ENCODE data around the gene SIDT2. TPM values are rescaled to one million over a fixed set of nuclear protein-coding genes. Genes with fewer than 3 reads are reported as not detected.
A peak's percentile ranks its signal among the peaks of the same experiment; 100 is the strongest.

SIDT2 gene
- total and polyA plus RNA-seq, 2 of the 13 experiments (the other 11 are each of a cell fraction or from before 2014, with no cell fraction given), result 11.5 to 28.0 TPM

DNA sequence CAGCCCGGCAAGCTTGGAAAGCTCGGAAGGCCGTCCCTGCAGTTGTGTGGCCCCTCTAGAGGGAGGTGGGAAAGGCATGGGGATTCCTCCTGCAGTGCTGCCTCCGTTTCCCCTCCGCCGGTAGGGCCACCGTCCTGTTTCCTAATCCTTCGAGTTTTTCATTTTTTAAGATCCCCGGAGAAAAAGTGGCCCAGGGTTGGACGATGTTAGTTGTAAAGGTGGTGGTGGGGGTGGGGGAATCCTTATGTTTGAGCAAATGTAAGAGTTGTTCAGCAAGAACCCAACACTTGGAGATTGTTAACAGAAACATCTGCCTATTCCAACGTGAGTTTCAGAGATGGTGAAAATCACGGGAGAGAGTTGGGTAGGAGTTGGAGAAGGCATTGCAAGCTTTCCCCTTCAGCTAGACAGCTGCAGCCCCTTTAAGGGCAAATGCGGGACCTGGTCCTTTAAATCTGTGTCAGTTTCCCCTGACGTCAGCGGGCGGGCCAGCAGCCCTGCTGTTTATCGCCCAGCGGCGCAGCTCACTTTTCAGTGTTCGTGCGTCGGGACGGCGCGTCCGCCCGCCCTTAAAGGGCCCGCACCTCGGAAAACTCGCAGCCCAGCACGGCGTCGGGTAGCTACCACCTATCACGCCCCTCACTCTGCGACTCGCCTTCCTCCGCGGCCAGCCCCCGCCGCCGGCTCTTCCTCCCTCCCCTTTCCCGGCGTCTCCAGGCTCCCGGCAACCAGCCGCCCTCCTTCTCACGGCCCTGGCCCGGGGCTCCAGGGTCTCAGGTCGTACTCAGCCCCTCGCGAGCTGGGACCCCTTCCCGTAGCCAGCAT, at the start of gene SIDT2 (continued):
- TF ChIP-seq, protein P1, sequence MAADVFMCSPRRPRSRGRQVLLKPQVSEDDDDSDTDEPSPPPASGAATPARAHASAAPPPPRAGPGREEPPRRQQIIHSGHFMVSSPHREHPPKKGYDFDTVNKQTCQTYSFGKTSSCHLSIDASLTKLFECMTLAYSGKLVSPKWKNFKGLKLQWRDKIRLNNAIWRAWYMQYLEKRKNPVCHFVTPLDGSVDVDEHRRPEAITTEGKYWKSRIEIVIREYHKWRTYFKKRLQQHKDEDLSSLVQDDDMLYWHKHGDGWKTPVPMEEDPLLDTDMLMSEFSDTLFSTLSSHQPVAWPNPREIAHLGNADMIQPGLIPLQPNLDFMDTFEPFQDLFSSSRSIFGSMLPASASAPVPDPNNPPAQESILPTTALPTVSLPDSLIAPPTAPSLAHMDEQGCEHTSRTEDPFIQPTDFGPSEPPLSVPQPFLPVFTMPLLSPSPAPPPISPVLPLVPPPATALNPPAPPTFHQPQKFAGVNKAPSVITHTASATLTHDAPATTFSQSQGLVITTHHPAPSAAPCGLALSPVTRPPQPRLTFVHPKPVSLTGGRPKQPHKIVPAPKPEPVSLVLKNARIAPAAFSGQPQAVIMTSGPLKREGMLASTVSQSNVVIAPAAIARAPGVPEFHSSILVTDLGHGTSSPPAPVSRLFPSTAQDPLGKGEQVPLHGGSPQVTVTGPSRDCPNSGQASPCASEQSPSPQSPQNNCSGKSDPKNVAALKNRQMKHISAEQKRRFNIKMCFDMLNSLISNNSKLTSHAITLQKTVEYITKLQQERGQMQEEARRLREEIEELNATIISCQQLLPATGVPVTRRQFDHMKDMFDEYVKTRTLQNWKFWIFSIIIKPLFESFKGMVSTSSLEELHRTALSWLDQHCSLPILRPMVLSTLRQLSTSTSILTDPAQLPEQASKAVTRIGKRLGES (CRISPR knock-in tag; IDR thresholded peaks at IDR 0.05; ENCODE audit: borderline replicate concordance), result no peak
- 0 out of 2 replicates have a peak, but pooled peaks have one; percentile 31 for TF ChIP-seq ZMAT3 (CRISPR knock-in tag; conservative IDR thresholded peaks at IDR 0.05)
- TF ChIP-seq NCOA5 (CRISPR knock-in tag; IDR thresholded peaks at IDR 0.05), result no peak
- TF ChIP-seq, protein P2, sequence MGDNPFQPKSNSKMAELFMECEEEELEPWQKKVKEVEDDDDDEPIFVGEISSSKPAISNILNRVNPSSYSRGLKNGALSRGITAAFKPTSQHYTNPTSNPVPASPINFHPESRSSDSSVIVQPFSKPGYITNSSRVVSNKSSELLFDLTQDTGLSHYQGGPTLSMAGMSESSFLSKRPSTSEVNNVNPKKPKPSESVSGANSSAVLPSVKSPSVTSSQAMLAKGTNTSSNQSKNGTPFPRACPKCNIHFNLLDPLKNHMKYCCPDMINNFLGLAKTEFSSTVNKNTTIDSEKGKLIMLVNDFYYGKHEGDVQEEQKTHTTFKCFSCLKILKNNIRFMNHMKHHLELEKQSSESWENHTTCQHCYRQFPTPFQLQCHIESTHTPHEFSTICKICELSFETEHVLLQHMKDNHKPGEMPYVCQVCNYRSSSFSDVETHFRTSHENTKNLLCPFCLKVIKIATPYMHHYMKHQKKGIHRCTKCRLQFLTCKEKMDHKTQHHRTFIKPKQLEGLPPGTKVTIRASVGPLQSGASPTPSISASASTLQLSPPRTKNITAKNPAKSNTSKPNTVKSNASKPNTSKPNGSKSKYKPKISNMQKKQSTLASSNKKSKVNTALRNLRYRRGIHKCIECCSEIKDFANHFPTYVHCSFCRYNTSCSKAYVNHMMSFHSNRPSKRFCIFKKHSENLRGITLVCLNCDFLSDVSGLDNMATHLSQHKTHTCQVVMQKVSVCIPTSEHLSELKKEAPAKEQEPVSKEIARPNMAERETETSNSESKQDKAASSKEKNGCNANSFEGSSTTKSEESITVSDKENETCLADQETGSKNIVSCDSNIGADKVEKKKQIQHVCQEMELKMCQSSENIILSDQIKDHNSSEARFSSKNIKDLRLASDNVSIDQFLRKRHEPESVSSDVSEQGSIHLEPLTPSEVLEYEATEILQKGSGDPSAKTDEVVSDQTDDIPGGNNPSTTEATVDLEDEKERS (CRISPR knock-in tag; IDR thresholded peaks at IDR 0.05), result no peak
- peak; percentile 52; the same call in 1 of the 2 replicates for TF ChIP-seq ZNF547 (CRISPR knock-in tag; IDR thresholded peaks at IDR 0.05)
- TF ChIP-seq ZC3H4 (CRISPR knock-in tag; IDR thresholded peaks at IDR 0.05; ENCODE audit: borderline replicate concordance), result no peak
- TF ChIP-seq, protein P3, sequence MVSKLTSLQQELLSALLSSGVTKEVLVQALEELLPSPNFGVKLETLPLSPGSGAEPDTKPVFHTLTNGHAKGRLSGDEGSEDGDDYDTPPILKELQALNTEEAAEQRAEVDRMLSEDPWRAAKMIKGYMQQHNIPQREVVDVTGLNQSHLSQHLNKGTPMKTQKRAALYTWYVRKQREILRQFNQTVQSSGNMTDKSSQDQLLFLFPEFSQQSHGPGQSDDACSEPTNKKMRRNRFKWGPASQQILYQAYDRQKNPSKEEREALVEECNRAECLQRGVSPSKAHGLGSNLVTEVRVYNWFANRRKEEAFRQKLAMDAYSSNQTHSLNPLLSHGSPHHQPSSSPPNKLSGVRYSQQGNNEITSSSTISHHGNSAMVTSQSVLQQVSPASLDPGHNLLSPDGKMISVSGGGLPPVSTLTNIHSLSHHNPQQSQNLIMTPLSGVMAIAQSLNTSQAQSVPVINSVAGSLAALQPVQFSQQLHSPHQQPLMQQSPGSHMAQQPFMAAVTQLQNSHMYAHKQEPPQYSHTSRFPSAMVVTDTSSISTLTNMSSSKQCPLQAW (CRISPR knock-in tag; IDR thresholded peaks at IDR 0.05), result 0 out of 2 replicates have a peak, but pooled peaks have one; percentile 42
- TF ChIP-seq, protein P4, sequence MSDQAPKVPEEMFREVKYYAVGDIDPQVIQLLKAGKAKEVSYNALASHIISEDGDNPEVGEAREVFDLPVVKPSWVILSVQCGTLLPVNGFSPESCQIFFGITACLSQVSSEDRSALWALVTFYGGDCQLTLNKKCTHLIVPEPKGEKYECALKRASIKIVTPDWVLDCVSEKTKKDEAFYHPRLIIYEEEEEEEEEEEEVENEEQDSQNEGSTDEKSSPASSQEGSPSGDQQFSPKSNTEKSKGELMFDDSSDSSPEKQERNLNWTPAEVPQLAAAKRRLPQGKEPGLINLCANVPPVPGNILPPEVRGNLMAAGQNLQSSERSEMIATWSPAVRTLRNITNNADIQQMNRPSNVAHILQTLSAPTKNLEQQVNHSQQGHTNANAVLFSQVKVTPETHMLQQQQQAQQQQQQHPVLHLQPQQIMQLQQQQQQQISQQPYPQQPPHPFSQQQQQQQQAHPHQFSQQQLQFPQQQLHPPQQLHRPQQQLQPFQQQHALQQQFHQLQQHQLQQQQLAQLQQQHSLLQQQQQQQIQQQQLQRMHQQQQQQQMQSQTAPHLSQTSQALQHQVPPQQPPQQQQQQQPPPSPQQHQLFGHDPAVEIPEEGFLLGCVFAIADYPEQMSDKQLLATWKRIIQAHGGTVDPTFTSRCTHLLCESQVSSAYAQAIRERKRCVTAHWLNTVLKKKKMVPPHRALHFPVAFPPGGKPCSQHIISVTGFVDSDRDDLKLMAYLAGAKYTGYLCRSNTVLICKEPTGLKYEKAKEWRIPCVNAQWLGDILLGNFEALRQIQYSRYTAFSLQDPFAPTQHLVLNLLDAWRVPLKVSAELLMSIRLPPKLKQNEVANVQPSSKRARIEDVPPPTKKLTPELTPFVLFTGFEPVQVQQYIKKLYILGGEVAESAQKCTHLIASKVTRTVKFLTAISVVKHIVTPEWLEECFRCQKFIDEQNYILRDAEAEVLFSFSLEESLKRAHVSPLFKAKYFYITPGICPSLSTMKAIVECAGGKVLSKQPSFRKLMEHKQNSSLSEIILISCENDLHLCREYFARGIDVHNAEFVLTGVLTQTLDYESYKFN (CRISPR knock-in tag; conservative IDR thresholded peaks at IDR 0.05), result peak; percentile 42
- TF ChIP-seq, protein P5, sequence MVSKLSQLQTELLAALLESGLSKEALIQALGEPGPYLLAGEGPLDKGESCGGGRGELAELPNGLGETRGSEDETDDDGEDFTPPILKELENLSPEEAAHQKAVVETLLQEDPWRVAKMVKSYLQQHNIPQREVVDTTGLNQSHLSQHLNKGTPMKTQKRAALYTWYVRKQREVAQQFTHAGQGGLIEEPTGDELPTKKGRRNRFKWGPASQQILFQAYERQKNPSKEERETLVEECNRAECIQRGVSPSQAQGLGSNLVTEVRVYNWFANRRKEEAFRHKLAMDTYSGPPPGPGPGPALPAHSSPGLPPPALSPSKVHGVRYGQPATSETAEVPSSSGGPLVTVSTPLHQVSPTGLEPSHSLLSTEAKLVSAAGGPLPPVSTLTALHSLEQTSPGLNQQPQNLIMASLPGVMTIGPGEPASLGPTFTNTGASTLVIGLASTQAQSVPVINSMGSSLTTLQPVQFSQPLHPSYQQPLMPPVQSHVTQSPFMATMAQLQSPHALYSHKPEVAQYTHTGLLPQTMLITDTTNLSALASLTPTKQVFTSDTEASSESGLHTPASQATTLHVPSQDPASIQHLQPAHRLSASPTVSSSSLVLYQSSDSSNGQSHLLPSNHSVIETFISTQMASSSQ (IDR thresholded peaks at IDR 0.05; ENCODE audit: low read depth), result no peak
- TF ChIP-seq, protein P5 (CRISPR knock-in tag; IDR thresholded peaks at IDR 0.05; ENCODE audit: borderline replicate concordance), result peak; percentile 37; the same call in 1 of the 2 replicates

All from HepG2 (cell line).